IPS-20b (cell line): ENCODE results near the gene OSBPL3.

Source experiments
- H3K27ac ChIP-seq: one replicate; pipeline ENCODE4 v1.5.1; 2013; ENCODE audit warnings: low read length
- H3K27me3 ChIP-seq: 2 replicates; pipeline ENCODE4 v1.6.1; 2013; ENCODE audit warnings: mild to moderate bottlenecking, low read length, inconsistent platforms; ENCODE audit not compliant: insufficient read depth
- H3K36me3 ChIP-seq: 2 replicates; pipeline ENCODE4 v1.6.1; 2013; ENCODE audit warnings: low read depth, mild to moderate bottlenecking, inconsistent platforms, low read length, moderate library complexity; ENCODE audit not compliant: insufficient read depth
- H3K4me1 ChIP-seq: 2 replicates; pipeline ENCODE4 v1.6.1; 2013; ENCODE audit warnings: mild to moderate bottlenecking, control low read depth, inconsistent platforms, low read length, moderate library complexity; ENCODE audit not compliant: insufficient read depth
- H3K4me3 ChIP-seq: 2 replicates; pipeline ENCODE4 v1.5.1; 2013; ENCODE audit warnings: mild to moderate bottlenecking, low read length, inconsistent platforms
- H3K9ac ChIP-seq: 2 replicates; pipeline ENCODE4 v1.6.1; 2013; ENCODE audit warnings: low read depth, mild to moderate bottlenecking, inconsistent platforms, low read length, moderate library complexity
- H3K9me3 ChIP-seq: 2 replicates; pipeline ENCODE4 v1.6.1; 2013; ENCODE audit warnings: mild to moderate bottlenecking, low read depth, low read length, inconsistent platforms; ENCODE audit not compliant: insufficient read depth

The OSBPL3 gene

DNA sequence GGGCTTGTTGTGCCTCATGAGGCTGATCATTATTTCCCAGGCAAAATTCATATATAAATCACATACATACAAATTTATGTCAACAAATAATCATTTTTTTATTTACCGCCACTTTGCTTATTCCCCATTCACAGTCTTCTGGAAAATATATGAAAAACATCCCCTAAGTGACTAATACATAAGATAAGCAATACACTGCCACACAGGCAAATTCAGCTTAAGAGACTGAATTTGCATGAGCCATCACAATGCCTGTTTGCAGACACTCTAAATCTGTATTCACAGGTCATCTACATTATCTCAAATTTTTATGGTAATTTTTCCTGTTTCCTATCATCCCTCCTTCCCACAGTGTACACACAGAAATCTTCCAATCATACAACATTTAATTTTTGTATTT is 13.2 kb downstream of the OSBPL3 start:
- no peak overlapping the region for H3K27ac ChIP-seq
- no peaks in the 10 kb centered on the region for H3K36me3 ChIP-seq
- H3K27me3 ChIP-seq: no peaks in the 10 kb centered on the region
- no peak overlapping the region for H3K4me3 ChIP-seq
- peaks cover 19% of the 10 kb centered on the region for H3K4me1 ChIP-seq
- H3K9ac ChIP-seq: no peak overlapping the region
- H3K9me3 ChIP-seq: no peaks in the 10 kb centered on the region

DNA sequence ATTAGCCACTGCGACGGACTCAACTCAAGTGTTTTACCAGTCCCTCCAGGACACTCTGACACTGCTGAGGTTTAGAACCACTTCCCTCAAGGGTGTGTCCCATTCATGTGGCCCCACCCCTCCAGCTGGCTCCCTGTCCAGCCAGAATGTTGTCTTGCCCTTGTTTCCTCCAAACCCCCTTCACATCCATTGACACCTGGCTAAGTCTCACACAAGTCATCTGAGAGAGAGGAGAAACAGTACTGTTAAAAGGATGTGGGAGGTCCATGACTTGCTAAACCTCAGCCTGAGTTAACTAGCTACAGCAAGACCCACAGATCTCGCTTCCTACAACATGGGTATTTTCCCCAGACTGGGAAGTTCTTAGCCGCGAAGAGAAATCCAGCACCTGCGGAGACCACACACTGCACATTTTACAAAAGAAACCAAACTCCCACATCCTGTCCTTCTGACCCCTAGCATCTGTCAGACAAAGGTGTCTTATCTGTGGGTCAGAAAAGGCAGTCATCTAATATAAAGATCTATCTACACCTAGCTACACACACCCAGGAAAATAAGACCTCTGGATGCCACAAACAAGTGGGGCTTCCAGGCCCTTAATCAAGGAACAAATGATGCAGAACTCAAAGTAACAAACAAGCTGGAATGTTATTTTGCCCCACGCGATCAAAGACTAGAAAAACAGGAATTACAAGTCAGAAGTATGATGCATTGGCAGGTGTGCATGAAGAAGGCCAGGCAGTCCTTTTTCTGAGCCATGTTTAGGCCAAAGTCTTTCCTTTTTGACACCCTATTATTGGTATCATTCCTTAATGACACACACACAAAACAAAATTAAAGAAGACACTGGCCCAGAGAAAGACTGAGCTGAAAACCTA is 13.9 kb downstream of the OSBPL3 start:
- Histone ChIP-seq H3K27ac (no peak overlapping the region), H3K36me3 (no peaks in the 10 kb centered on the region), H3K27me3 (no peaks in the 10 kb centered on the region), H3K4me3 (no peak overlapping the region), H3K9ac (no peak overlapping the region), H3K4me1 (peaks cover 19% of the 10 kb centered on the region), H3K9me3 (no peaks in the 10 kb centered on the region)

DNA sequence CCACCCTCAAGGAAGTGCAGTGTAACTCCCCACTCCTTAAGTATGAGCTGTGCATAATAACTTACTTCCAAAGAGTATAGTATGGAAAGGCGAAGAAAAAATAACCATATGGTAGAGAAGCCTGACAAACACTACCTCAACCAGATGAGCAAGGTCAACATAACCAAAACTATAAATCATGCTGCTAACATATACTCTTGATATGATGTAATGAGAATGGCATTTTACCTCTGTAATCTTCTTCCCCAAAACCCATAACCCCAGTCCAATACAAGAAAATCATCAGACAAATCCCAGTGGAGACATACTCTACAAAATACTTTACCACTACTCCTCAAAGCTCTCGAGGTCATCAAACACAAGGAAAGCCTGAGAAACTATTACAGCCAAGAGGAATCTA is 15.8 kb downstream of the OSBPL3 start:
- no peak overlapping the region for H3K4me3 ChIP-seq
- H3K27me3 ChIP-seq: no peaks in the 10 kb centered on the region
- no peak overlapping the region for H3K9ac ChIP-seq
- no peaks in the 10 kb centered on the region for H3K36me3 ChIP-seq
- H3K27ac ChIP-seq: no peak overlapping the region
- peaks cover 22% of the 10 kb centered on the region for H3K4me1 ChIP-seq
- no peaks in the 10 kb centered on the region for H3K9me3 ChIP-seq

DNA sequence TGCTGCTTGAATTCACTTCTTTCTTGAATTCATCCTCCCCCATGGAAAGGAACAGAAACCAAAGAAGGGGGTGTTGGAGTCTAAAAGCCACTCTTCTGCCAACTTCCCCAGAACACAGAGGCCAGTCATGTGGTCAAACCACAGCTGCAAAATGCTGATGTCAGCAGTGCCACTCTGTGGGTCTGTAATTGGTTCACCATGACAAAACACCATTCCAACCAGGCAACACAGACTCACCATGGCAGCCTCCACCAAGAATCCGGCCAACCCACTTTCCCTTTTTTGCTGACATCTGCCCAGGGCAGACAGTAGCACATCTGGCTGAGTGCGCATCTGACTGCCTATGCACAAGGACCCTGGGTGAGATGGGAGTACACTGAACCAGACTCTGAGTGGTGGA is 16.8 kb downstream of the OSBPL3 start:
- H3K9me3 ChIP-seq: no peaks in the 10 kb centered on the region
- H3K36me3 ChIP-seq: no peaks in the 10 kb centered on the region
- no peaks in the 10 kb centered on the region for H3K27me3 ChIP-seq
- no peak overlapping the region for H3K4me3 ChIP-seq
- H3K4me1 ChIP-seq: peaks cover 22% of the 10 kb centered on the region
- H3K27ac ChIP-seq: no peak overlapping the region
- H3K9ac ChIP-seq: no peak overlapping the region

DNA sequence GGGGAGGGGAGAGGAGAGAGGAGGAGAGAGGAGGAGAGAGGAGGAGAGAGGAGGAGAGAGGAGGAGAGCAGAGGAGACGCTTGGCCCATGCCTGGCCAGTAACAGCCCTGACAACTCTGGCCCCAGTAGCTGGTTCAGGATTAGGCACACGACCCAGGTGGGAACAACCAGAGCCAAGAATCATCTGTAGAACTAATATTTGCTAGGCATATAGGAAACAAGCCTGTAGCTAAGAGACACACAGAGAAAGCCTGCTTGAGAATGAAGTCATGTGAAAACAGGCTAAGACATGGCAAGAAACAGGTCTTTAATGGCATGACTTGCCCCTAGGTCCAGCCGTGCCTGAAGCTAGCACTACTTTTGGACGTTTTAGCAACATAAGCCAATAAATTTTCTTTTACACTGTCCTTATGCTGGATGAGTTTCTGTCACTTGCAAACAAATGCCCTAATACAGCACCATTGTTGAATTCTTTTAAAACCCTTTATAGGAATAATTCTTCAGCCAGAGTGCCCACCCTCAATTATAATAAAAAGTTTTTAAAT is 17.5 kb downstream of the OSBPL3 start:
- Histone ChIP-seq H3K4me3 (no peak overlapping the region), H3K27ac (no peak overlapping the region)

DNA sequence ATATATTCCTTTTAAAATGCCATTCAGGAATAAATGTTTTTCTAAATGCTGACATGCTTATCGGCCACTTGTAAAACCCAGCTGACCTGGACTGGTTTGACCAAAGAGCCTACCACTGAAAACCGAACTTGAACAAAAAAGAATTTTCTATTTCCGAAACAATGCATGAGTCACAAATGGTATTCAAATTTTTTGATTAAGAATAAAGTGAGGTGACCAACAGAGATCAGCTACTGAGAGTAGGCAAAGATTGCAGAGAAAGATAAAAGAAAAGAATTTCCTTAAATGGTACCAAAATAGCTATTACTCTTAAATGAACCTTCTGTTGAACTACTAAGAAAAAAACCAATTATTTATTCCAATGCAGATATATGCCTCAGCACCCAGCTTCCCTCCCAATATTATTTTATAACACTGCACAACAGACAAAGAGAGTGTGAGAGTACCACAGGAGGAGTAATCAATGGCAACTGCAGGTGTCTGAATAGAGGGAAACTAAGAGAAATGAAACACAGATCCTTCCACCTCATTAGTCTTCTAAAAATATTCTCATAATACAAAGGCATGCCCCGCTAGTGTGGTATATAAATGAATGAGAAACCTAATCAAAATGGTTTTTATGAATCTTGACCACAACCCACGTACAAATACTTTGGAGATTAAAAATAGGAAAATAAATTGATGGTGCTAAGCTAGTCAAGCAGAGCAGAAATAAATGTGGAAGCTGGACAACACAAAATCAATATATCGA is 20.1 kb downstream of the OSBPL3 start:
- Histone ChIP-seq H3K27me3 (no peaks in the 10 kb centered on the region), H3K36me3 (no peaks in the 10 kb centered on the region), H3K27ac (no peak overlapping the region), H3K4me1 (peaks cover 9% of the 10 kb centered on the region; the same call in 1 of the 2 replicates), H3K4me3 (no peak overlapping the region), H3K9ac (no peak overlapping the region), H3K9me3 (no peaks in the 10 kb centered on the region)

More for the DNA sequence above, 17.5 kb downstream of the OSBPL3 start:
- Histone ChIP-seq H3K9me3 (no peaks in the 10 kb centered on the region), H3K27me3 (no peaks in the 10 kb centered on the region), H3K4me1 (peaks cover 22% of the 10 kb centered on the region), H3K36me3 (no peaks in the 10 kb centered on the region), H3K9ac (no peak overlapping the region)

DNA sequence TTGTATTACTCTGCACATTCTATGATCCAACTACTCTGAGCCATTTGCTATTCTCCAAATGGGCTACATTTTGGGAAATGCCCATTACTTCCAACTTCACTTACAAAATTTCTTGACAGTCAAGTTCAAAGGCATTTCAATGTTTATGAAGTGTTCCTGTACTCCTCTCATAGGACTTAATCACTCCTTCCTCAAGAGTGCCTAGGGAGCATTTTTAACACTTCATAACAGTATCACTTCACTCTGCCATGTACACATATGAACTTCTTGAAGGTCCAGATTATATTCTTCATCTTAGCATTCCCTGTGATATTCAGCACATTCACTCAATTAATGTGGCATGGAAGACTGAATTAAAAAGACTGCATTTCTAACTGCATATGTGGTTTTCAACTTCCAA is 21.6 kb downstream of the OSBPL3 start:
- Histone ChIP-seq H3K9me3 (no peaks in the 10 kb centered on the region), H3K27ac (no peak overlapping the region), H3K36me3 (no peaks in the 10 kb centered on the region), H3K27me3 (no peaks in the 10 kb centered on the region), H3K4me1 (peaks cover 9% of the 10 kb centered on the region; the same call in 1 of the 2 replicates), H3K4me3 (no peak overlapping the region), H3K9ac (no peak overlapping the region)

DNA sequence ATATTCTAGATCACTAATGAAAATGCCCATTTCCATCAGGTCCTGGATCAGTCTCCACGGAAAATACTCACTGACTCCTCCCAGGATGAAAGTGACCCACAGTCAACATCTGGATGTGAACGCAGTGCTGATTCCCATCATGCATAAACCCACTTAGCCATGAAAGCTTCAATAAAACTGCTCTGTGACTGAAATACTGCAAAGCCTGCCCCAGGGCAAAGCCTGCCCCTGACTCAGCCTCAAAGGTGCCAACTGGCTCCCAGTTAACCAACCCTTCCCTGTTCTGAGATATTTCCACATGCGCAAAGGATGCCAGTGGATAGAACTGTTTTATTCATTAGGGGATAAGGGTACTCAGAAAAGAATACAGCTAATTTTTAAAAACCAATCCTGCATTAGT is 24.0 kb downstream of the OSBPL3 start:
- Histone ChIP-seq H3K27me3 (no peaks in the 10 kb centered on the region), H3K4me1 (peaks cover 4% of the 10 kb centered on the region; the same call in 1 of the 2 replicates), H3K9ac (no peak overlapping the region), H3K36me3 (no peaks in the 10 kb centered on the region), H3K4me3 (no peak overlapping the region), H3K9me3 (no peaks in the 10 kb centered on the region), H3K27ac (no peak overlapping the region)

DNA sequence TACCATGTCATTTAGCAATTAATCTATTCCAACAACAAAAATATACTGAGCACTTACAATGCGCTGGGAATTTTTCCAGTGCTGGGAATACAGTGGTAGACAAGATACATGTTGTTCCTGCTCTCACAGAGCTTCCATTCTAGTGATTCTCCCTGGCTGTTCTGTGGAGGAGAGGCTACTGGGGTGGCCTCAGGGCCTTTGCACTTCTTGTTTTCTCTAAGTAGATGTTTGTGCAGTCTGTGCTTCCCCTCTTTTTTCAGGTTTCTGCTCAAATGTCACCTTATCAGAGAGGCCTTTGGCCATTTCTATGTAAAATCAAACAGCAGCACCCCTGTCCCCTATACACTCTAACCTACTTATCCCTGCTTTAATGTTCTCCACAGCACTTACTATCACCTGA is 24.7 kb downstream of the OSBPL3 start:
- no peak overlapping the region; the same call in 1 of the 2 replicates for H3K9ac ChIP-seq
- no peaks in the 10 kb centered on the region for H3K36me3 ChIP-seq
- H3K4me1 ChIP-seq: peaks cover 4% of the 10 kb centered on the region; the same call in 1 of the 2 replicates
- no peak overlapping the region for H3K27ac ChIP-seq
- no peaks in the 10 kb centered on the region for H3K9me3 ChIP-seq
- no peak overlapping the region for H3K4me3 ChIP-seq
- H3K27me3 ChIP-seq: no peaks in the 10 kb centered on the region

DNA sequence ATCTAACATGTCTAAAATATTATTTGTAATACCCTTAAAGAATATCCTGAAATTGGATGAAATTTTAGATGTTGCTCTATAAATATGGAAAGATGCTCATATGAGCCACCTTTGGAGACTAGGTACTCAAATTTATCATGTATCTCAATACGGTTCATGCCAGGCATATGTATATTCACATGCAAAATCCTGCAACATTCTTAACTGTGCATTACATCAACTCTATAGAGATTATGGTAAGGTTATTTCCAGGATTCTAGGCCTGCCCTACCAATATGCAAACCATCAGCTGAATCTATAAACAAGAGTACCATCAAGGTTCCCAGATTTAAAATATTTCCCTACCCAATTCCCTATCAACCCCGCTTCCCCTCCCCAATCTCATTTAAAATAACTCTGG is 27.5 kb downstream of the OSBPL3 start:
- H3K4me3 ChIP-seq: no peak overlapping the region
- H3K36me3 ChIP-seq: no peaks in the 10 kb centered on the region
- H3K27me3 ChIP-seq: no peaks in the 10 kb centered on the region
- H3K9ac ChIP-seq: no peak overlapping the region
- H3K4me1 ChIP-seq: no peaks in the 10 kb centered on the region
- no peaks in the 10 kb centered on the region for H3K9me3 ChIP-seq
- H3K27ac ChIP-seq: no peak overlapping the region

DNA sequence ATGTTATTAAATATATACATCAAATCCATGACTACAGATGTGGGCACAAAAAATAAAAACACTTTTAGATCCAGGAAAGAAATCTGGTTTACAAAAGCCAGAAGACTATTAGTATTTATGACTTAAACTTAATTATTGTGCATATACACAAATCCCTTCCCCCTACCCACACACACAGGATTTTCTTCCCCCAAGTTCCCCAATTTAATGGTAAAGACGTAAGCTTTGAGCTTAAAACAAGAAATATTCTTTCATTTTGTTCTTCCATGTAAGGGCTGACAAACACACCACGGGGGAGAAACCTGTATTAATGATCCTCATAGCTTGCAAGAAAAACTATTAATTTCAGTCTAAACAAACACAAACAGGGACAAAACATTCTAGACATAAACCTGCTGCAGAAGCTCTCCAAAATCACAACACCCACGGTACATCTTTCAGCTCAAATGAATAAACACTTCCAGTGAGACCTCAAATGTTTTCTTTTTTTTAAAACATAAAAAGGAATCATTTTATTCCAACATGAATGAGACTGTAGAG is 28.5 kb downstream of the OSBPL3 start:
- Histone ChIP-seq H3K27ac (no peak overlapping the region), H3K27me3 (no peaks in the 10 kb centered on the region), H3K9ac (no peak overlapping the region), H3K4me1 (no peaks in the 10 kb centered on the region), H3K36me3 (no peaks in the 10 kb centered on the region), H3K4me3 (no peak overlapping the region), H3K9me3 (no peaks in the 10 kb centered on the region)
